ENCODE data around the gene TPRA1. TPM values are rescaled to one million over a fixed set of nuclear protein-coding genes. Genes with fewer than 3 reads are reported as not detected.

TPRA1 gene
- total and polyA plus RNA-seq, 3 donors from 2014 or later = 32.6 to 59.3 (median 55.7) TPM

DNA sequence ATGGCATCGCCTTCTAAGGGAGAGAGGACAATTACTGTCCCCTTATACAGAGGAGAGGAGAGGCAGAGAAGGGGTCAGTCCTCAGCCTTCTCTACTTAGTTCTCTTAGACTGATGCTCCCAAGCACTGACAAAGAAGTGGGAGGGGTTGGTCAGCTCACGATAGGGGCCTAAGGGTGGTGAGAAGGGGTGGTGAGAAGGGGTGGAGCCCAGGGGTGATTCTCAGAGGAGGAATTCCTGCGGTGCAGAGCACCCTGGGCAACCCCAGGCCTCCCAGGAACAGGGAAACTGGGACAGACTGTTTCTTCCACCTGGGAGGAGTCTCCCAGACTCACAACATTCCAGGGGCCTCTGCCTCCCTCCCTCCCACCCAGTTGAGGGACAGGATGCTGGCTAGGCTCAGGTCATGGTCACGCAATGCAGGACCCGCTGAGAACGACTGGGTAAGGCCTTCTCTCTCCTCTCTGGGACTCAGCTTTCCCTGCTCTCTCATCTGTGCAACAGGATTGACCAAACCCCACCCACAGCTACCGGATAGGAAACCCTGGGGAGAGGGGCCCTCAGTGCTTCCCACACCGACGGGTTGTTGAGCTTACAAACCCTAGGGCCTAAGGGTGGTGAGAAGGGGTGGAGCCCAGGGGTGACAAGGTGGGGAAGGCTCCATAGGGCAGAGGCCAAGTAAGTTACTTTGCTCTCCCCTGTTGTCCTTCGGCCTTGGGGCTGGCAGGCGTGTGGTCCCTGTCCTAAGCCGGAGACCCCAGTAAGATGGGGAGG, 1.5 kb downstream of the TPRA1 start:
- TF ChIP-seq, protein P1, sequence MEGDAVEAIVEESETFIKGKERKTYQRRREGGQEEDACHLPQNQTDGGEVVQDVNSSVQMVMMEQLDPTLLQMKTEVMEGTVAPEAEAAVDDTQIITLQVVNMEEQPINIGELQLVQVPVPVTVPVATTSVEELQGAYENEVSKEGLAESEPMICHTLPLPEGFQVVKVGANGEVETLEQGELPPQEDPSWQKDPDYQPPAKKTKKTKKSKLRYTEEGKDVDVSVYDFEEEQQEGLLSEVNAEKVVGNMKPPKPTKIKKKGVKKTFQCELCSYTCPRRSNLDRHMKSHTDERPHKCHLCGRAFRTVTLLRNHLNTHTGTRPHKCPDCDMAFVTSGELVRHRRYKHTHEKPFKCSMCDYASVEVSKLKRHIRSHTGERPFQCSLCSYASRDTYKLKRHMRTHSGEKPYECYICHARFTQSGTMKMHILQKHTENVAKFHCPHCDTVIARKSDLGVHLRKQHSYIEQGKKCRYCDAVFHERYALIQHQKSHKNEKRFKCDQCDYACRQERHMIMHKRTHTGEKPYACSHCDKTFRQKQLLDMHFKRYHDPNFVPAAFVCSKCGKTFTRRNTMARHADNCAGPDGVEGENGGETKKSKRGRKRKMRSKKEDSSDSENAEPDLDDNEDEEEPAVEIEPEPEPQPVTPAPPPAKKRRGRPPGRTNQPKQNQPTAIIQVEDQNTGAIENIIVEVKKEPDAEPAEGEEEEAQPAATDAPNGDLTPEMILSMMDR (IDR thresholded peaks at IDR 0.05) = no peak
- no peak for TF ChIP-seq POLR2A (IDR thresholded peaks at IDR 0.05)
- H3K4me3 ChIP-seq = peak overlapping the region; percentile 92 to 95
- H3K4me1 ChIP-seq = peaks cover 34% of the 10 kb centered on the region
- intact Hi-C loops (cut with DNase I; ENCODE audit: low total_unique reads) = no loop called here
- H3K27ac ChIP-seq = peak overlapping the region; percentile 6 to 91
- no peaks in the 10 kb centered on the region for H3K36me3 ChIP-seq (ENCODE audit: low read depth, missing control alignments)
- H3K9me3 ChIP-seq = no peaks in the 10 kb centered on the region
- no peaks in the 10 kb centered on the region for H3K27me3 ChIP-seq
- peak; percentile 34 for DNase-seq
- WGBS, 2 donors = 6 to 10% methylated on average over 9 to 12 of the region's 12 CpGs

DNA sequence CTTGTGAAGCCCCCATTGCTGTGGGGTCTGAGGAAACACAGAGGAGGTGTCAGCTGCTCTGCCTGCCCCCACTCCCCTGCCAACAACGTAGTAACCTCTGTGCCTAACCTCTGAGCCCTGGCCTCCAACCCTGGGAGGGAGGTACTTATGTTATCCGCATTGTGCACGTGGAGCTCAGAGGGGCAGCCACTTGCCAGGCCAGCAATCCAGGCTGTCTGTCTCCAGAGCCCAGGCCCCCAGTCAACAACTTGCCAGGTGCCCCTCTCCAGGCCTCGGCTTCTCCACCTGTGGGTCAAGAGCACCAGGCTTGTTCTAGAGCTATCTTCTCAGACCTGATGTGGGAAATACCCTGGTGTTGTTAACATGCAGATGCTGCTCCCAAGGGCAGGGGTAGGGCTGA, 2.7 kb downstream of the TPRA1 start:
- no peak for DNase-seq
- Histone ChIP-seq H3K36me3 (ENCODE audit: low read depth, missing control alignments) (no peaks in the 10 kb centered on the region), H3K4me3 (no peak overlapping the region), H3K27ac (no peak overlapping the region), H3K27me3 (no peaks in the 10 kb centered on the region), H3K4me1 (peaks cover 34% of the 10 kb centered on the region), H3K9me3 (no peaks in the 10 kb centered on the region)
- 57 to 60% methylated on average over 1 to 4 of the region's 4 CpGs for WGBS, 2 donors
- TF ChIP-seq, protein P1 (IDR thresholded peaks at IDR 0.05) = no peak
- no peak for TF ChIP-seq POLR2A (IDR thresholded peaks at IDR 0.05)
- intact Hi-C loops (cut with DNase I; ENCODE audit: low total_unique reads) = no loop called here

DNA sequence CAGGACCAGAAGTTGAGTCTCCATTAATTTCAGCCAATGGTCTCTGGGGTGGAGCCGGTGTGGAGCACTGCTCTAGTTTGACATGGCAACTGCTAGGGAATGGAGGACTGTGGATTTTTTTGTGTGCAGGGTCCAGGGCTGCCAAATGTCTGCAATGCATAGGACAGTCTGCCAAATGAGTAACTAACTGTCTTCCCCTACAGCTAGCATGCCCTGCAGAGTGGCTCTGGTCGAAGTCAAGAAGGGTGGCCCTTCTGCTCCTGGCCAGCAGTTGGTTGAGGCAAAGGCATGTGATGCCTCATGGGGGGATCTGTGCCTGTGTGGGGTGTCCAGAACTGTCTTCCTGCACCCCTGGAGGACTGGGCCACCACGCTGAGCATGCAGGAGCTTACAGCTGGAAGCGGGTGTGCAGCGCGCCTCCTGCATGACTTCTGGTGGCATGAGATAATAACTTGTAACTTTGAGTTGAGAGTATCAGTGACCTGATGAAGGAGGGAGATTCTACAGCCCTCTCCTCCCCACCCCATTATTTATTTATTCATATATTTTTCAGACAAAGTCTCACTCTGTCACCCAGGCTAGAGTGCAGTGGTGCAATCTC, 4.6 kb downstream of the TPRA1 start:
- 74 to 88% methylated on average over 5 to 6 of the region's 6 CpGs for WGBS, 2 donors
- Histone ChIP-seq H3K4me1 (peaks cover 26% of the 10 kb centered on the region), H3K27ac (no peak overlapping the region), H3K27me3 (no peaks in the 10 kb centered on the region), H3K9me3 (no peaks in the 10 kb centered on the region), H3K4me3 (no peak overlapping the region), H3K36me3 (ENCODE audit: low read depth, missing control alignments) (no peaks in the 10 kb centered on the region)
- no peak for DNase-seq
- intact Hi-C loops (cut with DNase I; ENCODE audit: low total_unique reads) = no loop called here
- TF ChIP-seq, protein P1 (IDR thresholded peaks at IDR 0.05) = no peak
- TF ChIP-seq POLR2A (IDR thresholded peaks at IDR 0.05) = no peak

DNA sequence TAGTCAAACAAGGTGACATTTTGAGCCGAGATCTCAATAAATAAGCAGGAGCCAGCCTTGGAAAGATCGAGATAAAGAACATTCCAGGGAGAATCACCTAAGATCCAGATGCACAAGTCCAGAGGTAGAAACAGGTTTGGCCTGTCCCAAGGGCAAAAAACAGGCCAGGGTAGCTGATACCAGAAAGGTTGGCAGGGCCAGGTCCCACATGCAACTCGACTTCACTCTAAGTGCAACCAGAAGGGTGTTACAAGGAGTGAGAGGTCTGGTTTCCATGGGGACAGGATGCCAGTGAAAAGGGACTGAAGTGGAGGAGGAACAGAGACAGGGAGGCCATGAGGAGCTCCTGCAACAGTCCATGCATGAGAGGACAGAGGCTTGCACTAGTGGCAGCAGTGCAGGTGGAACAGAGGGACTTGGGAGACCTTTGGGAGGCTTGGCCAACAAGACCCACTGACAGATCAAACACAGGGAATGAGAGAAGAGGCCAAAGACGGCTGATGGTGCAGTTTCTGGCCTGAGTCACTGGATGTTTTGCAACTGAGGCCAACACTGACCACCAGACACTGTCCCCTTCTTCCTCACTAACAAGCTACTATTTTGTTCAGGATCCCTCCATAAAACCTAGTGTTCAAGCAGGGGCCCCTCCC, 5.2 kb downstream of the TPRA1 start:
- Histone ChIP-seq H3K4me1 (peaks cover 26% of the 10 kb centered on the region), H3K27ac (no peak overlapping the region), H3K36me3 (ENCODE audit: low read depth, missing control alignments) (no peaks in the 10 kb centered on the region), H3K4me3 (no peak overlapping the region), H3K9me3 (no peaks in the 10 kb centered on the region), H3K27me3 (no peaks in the 10 kb centered on the region)
- no peak for TF ChIP-seq POLR2A (IDR thresholded peaks at IDR 0.05)
- TF ChIP-seq, protein P1 (IDR thresholded peaks at IDR 0.05) = no peak
- intact Hi-C loops (cut with DNase I; ENCODE audit: low total_unique reads) = no loop called here
- DNase-seq = no peak
- 63 to 69% methylated on average over 4 of the region's 4 CpGs for WGBS, 2 donors

Measured in testis (tissue), 3 donors.